ENCODE results near the gene GPC6.

GPC6 gene

GRCh38 chr13:93502071-93502470 lies 275.5 kb downstream of the GPC6 start:
- TF ChIP-seq CTCF (IDR thresholded peaks at IDR 0.05; ENCODE audit: insufficient read depth, low read length) (no peak), GABPA (IDR thresholded peaks at IDR 0.05; ENCODE audit: low read depth) (no peak), POLR2AphosphoS5 (IDR thresholded peaks at IDR 0.05; ENCODE audit: low read depth) (no peak), SPI1 (IDR thresholded peaks at IDR 0.05; ENCODE audit: borderline replicate concordance, low read depth) (no peak), REST (IDR thresholded peaks at IDR 0.05; ENCODE audit: insufficient replicate concordance, low read depth) (no peak)
- DNase-seq (ENCODE audit: low read depth in 1 of 2, low spot score in 1 of 2) = no peak
- no peak overlapping the region for H3K27ac ChIP-seq (replicated peaks)
- no peak overlapping the region for H3K4me3 ChIP-seq (replicated peaks; ENCODE audit: insufficient read depth, low read length)
- no peaks in the 10 kb centered on the region for H3K27me3 ChIP-seq (ENCODE audit: insufficient read depth, poor library complexity, severe bottlenecking)

GRCh38 chr13:93502987-93503615 lies 276.5 kb downstream of the GPC6 start:
- TF ChIP-seq REST (IDR thresholded peaks at IDR 0.05; ENCODE audit: insufficient replicate concordance, low read depth) (no peak), CTCF (IDR thresholded peaks at IDR 0.05; ENCODE audit: insufficient read depth, low read length) (no peak), POLR2AphosphoS5 (IDR thresholded peaks at IDR 0.05; ENCODE audit: low read depth) (no peak), GABPA (IDR thresholded peaks at IDR 0.05; ENCODE audit: low read depth) (no peak), SPI1 (IDR thresholded peaks at IDR 0.05; ENCODE audit: borderline replicate concordance, low read depth) (no peak)
- H3K27me3 ChIP-seq (ENCODE audit: insufficient read depth, poor library complexity, severe bottlenecking) = no peaks in the 10 kb centered on the region
- no peak overlapping the region for H3K4me3 ChIP-seq (replicated peaks; ENCODE audit: insufficient read depth, low read length)
- no peak for DNase-seq (ENCODE audit: low read depth in 1 of 2, low spot score in 1 of 2)
- H3K27ac ChIP-seq (replicated peaks) = no peak overlapping the region

- no peak for TF ChIP-seq REST (IDR thresholded peaks at IDR 0.05; ENCODE audit: insufficient replicate concordance, low read depth)
- no peak for TF ChIP-seq CTCF (IDR thresholded peaks at IDR 0.05; ENCODE audit: insufficient read depth, low read length)
- no peak for TF ChIP-seq GABPA (IDR thresholded peaks at IDR 0.05; ENCODE audit: low read depth)
- no peak for TF ChIP-seq POLR2AphosphoS5 (IDR thresholded peaks at IDR 0.05; ENCODE audit: low read depth)
- TF ChIP-seq SPI1 (IDR thresholded peaks at IDR 0.05; ENCODE audit: borderline replicate concordance, low read depth) = no peak
- Histone ChIP-seq H3K4me3 (replicated peaks; ENCODE audit: insufficient read depth, low read length) (no peak overlapping the region), H3K27me3 (ENCODE audit: insufficient read depth, poor library complexity, severe bottlenecking) (no peaks in the 10 kb centered on the region), H3K27ac (replicated peaks) (no peak overlapping the region)
- no peak for DNase-seq (ENCODE audit: low read depth in 1 of 2, low spot score in 1 of 2)
Observed at GRCh38 chr13:93505104-93505952, 278.7 kb downstream of the GPC6 start.

Data from HL-60 (cell line).